Stimulated activated CD4-positive, alpha-beta T cell treated with anti-CD3 and anti-CD28 coated beads, Interleukin-12 subunit alpha, Interleukin-12 subunit beta, amount 100 ng/mL, for 48 hours (primary cell): ENCODE results near the gene EPB41L4B.

Experiments
- DNase-seq, 3 donors: peaks; one replicate each; pipeline ENCODE4 v3.0.0-alpha.2; 2020; ENCODE audit warnings: low read depth in 2 of 3, low spot score in 1 of 3

The EPB41L4B gene

DNA sequence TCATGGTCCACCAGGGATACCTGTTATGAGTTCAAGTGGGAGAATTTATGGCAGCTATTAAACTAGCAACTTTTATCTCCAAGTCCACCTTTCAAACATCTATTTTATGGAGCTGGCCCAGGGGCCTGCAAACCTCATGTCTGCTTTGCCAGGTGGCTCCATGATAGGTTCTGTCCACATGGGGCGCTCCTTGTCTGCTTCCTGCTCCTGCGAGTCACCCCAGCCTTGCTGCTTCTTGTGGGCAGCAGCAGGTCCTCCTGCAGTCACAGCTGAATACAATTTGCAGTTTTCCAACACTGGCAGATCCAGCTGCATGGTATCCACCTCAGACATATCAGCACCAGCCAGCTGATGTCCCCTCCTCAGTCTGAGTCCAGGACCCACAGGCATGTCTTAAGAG, 114.2 kb downstream of the EPB41L4B start:
- no peak for DNase-seq

DNA sequence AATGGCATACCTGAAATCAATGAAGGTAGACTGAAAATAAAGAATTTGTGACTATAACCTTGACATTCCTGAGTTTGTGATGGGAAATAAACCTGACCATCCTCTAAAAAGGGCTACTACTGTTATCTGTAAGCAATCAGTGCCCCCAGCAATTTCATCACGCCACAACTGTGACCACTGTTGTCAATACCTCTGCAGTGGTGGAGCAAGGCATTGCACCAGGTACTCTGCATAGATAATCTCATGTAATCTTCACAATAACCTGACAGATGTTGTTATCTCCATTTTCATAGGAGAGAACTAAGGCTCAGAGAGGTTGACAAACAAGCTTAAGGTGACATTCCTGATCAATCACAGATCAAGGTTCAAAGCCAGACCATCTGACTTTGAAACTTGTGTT, 115.3 kb downstream of the EPB41L4B start:
- no peak for DNase-seq

DNA sequence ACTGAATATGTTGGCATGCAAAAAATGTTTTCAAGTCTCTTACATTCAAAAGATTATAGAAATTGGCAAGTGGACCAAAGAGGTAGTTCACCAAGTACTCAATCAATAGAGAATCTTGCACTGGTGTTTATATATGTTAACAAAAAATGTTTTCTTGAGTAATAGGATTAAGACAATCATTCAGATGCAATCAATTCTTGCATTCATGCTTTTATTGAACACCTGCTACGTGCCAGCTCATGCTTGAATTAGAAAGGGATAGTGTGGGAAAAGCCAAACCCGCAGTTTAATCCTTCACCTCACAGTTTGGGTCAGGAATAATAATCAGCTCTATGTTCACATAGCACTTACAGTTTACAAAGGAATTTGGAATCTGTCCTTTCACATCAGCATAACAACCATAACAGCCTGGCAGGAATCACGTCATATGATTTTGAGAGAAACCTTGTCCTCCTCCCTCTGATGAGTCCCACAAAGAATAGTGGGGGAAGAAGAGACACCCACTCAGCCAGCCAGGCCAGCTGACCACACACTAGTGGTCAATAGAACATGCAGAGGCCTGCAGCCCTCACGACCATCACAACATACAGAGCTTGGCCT, 117.0 kb downstream of the EPB41L4B start:
- no peak for DNase-seq

DNA sequence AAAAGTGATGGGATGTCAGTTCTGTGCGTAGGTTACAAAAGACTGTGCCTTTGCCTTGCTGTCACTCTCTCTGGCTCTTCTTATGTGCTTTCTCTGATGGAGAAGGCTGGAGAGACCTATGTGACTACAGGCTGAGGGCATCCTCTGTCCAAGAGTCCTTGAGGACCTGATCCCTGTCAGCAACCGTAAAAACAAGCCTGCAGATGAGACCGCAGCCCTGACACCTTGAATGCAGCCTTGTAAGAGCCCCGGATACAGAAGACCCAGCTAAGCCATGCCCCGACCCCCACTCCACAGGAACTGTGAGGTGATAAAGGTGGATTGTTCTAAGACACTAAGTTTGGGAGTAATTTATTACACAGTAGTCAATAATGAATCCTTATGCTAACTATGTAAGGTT, 121.2 kb downstream of the EPB41L4B start:
- DNase-seq = no peak

DNA sequence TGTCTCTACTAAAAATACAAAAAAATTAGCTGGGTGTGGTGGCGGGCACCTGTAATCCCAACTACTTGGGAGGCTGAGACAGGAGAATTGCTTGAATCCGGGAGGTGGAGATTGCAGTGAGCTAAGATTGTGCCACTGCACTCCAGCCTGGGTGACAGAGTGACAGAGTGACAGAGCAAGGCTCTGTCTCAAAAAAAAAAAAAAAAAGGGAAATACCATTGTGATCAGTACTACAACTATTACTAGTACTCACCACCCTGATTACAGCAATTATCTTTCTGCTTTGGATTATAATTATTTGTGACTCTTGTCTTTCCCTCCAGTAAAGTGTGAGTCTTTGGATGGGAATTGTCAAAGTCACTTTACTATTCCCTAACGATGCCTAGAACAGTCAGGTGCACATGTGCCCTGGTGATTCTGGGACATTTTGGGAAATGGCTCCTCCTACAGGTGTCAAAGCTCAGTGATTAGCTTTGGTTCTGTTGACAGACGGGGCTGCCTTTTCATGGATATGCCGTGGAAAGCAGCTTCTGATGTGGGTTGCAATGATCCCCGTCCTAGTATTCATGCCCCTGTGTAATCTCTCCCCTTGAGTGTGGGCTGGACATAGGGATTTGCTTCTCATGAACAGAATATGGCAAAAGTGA, 122.0 kb downstream of the EPB41L4B start:
- DNase-seq = no peak

DNA sequence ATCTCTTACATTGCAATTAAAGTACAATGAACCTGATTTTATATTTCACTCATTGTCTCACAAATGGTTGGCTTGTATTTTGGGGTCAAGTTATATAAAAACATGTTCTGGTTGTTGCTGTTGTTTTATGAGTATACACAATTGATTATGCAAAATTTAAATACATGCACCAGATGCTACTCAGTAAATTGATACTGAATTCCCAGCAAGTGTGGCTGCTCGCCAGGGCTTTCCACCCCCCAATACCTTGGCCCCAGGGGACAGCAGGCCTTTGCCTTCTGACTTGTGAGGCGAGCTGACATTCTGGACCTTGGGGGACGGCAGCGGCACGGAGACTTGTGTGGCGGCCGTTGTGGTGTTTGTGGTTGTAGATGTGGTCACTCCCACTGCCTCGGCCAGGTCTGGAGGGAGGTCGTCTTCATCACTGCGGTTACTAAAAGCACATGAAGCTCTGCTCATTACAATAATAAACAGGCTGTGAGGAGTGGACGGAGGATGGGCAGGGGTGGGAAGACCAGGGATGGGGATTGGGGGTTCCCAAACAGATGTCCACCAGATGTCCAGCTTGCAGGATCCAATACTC, 126.8 kb downstream of the EPB41L4B start:
- no peak for DNase-seq

DNA sequence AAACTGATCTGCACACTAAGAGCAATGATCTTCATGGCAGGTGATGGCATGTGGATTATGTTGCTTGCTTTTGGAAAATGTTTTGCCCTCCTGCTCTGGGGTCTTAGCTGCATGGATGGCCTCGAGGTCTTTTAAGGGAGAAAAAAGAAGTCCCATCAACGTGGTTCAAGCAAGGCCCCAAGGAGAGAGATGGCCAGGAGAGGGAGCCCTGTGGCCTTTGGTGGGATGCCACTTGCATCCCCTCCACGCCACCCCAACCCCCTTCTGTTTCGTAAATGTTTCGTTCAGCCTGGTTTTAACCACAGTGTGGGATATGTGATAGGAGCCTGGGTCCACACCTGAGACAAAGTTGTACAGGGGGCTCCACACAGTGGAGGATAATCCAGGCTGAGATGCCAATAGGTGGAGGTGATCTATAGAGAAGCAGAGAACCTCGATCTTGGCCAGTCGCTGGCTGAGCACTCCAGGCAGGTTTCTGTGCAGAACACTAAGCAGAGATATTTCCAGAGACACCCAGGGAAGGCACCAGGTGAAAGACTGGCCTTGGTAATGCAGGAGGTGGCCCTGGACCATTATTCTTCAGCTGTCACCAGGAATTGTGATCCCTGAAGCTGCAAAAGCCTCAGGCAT, 128.0 kb downstream of the EPB41L4B start:
- no peak for DNase-seq

DNA sequence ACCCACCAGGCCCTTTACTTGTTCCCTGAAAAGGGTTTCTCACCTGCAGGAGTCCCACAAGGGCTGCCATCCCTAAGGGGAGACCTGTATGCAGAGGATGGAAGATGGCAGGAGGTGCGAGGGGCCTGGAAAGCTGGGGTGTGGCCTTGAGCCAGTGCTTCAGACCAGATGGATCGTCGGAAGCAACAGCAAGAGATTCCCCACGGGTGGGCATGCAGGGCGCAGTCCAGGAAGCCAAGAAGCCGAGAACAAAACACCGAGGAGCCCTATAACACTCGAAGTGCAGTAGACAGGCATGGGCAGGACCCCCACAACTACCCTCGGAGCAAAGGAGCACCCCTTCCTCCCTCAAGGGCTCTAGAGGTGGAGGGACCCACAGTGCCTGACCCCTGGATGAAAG, 129.1 kb downstream of the EPB41L4B start:
- no peak for DNase-seq

DNA sequence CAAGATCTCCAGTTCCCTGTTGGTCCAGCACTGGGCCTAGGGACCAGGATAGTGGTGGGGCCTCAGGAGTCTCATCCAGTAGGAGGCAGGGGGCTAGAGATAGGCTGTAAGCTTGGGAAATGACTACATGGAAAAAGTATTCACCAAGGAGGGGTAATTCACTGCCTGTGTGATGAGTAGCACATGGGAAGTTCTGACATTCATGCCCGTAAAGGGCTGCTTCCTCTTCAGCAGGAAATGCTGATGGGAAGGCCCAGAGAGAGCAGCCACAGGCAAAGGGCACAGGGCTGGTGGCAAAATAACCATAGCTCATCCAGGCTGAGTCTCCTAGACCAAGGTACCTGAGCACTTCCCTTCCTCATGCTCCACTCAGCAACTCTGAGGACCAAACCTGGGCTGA, 130.7 kb downstream of the EPB41L4B start:
- no peak for DNase-seq

DNA sequence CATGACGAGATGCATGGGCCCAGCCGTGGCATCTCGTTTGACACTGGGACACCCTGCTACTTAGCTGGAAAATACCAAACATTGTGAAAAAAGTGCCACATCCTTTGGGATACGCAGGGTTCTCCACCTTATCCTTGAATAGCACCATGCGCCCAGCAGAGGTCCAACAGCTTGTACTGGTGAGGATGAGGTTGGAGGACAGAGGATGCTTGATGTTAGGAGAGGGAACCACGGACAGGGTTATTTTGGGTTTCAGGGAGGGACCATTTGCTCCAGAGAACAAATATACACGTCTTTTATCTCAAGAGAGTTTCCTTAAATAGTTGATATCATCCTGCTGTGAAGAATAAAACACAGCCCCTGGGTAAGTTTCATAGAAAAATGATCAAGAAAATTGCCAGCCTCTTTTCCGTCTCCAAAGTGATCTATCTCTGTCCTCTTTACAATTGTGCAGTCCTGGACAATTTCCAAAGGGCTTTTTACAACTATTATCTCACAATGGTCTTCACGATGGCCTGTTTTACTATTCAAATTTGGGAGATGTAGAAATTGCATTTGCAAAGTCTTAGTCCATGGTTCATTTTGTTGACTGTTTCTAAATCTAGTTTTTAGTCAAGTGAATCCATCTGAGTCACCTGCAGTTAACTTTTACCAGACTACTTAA, 133.9 kb downstream of the EPB41L4B start:
- no peak for DNase-seq

DNA sequence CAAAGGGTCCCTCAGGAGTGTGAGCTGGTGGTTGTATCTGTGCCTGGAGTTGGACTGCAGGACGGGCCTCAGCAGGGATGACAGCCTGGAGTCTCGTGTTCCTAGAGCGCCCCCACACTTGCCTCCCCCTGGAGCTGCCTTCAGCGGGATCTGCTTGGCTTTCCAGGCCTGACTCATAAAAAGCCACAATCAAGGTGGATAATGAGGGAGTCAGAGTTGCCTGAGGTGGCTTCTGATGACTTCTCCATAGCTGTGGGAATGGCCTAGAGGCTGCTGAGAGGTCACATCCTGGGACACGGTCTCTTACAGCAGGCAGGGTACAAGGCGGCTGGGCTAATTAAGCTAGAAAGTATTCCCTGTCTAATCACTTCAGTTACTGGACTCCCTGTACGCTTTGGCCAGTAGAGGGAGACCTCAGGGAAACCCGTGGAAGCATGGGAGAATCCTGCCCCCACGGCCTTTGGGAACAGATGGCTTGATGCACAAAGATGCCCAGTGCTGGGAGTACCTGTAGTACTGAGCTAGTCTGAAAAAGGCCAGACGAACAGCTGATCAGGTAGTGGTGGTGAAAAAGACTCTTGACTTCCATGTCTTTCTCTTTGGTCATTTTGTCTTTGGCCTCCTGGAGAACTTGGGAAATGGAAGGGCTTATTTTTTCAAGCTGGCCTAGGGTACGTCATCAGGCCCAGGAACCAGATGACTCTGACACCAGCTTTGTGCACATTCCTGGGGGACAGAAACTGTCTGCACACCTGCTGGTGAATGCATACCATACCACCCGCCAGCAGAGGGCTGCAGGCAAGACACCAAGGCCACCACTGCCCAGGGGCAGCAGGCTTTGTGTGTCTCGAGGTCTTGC, 137.7 kb downstream of the EPB41L4B start:
- peak in 1 of 3 donors; percentile 7 for DNase-seq

DNA sequence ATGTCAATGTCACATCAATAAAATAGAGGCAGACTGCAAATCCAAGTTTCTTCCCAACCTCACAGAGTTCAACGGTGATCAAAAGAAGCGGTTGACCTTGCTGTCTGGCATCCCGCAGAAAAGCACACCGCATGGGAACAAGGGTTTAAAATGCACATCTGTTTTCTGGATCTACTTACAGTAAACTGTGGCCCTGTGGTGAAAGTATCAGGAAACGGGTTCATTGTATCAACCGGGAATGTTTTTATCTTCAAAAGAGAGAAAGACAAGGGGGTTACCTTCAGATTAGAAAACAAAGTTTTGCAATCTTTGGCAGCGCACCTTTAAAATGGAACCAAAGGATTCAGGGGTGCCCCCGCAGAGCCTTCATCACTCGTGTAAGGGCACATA, 138.3 kb downstream of the EPB41L4B start:
- DNase-seq = no peak

DNA sequence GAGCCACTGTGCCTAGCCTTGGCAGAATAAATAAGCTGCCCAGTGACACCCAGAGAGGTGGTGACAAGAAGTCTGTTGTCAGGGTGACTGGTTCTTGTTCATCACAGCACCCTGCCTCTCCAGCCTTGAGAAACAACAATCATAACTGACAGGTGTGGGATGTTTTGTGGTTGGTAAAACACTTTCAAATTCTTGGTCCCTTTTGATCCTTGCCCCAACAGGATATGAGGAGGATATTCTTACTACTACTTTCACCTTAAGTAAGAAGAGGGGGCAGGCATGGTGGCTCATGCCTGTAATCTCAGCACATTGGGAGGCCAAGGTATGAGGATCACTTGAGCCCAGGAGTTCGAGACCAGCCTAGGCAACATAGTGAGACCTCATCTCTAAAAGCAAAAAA, 139.6 kb downstream of the EPB41L4B start:
- DNase-seq = peak; percentile 22 to 48 (median 37)

DNA sequence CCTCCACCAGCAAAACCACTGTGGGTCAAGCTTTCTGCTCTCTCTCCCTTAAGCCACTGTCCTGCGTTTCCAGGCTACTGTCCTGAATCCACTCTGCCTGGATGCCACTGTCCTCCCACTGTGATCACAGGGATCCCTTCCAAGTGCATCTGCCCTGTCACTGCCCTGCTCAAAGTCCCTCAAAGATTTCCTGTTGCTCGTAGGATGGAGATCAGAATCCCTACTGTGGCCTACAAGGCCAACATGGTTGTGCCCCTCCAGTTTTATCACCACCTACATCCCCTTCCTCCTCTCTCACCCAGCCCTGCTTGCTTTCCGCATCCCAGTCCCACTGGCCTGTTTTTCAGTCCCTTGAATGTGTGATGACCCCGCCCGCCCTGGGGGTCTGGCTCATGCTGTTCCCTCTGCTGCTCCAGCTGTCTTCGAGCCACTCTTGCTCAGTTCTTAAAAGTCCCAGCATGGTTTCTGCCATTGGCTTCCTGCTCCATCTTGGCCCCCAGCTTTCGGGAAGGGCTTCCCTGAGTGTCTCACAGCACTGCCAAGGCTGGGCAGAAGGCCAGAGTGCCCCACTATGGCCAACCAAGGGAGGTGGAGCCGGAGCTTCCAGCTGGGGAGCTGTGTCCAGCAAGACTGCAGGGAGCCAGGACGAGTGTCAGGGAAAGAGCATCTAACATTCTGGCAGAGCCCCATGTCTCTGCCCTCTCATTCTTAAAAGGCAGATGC, 140.9 kb downstream of the EPB41L4B start:
- DNase-seq = no peak

DNA sequence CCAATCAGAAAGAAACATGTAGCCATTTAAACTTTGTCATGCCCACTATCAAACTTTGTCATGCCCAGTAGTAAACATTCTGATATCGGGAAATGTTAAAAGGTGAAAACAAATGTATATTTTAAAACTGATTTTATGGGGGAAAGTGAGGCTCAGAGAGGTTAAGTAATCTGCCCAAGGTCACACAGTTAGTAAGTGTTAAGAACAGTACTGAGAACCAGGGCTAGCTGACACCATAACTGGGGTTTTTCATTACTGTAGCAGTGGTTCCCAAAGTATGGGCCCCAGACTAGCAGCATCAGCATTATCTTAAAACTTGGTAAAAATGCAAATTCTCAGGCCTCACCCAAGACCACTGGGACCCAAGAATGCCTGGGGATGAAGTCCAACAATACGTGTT, 143.9 kb downstream of the EPB41L4B start:
- DNase-seq = no peak

DNA sequence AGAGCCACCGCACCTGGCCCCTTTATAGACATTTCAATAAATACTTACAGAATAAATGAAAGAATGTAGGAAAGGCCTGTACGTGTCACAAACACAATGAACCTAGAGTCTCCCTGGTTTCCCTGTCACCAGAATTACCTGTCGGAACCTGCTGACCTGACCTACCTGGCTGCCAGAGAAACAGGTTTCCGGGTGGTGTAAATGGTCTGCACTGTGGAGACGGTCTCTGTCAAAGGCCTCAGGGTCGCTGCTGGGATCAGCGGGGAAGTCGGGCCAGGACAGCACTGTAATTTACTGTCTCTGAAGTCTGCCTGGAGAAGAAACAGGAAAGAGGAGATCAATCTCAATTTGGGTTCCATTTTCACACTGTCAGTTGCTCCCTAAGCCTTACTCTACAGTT, 144.5 kb downstream of the EPB41L4B start:
- no peak for DNase-seq

DNA sequence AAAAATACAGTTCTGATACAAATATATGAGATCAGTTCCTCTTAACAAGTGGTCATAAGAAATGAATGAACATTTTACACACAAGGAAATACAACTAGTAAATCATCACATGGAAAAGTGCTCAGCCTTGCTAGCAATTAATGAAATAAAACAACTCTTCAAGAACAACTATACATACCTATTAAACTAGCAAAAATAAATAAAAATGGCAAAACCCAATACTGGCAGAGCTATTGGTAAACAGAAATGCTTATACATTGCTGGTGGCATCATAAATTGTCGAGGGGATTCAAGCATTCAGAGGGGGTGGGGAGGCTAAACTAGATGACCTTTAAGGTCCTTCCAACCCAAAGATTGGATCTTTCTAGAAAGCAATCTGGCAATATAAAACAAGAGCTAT, 147.9 kb downstream of the EPB41L4B start:
- no peak for DNase-seq

DNA sequence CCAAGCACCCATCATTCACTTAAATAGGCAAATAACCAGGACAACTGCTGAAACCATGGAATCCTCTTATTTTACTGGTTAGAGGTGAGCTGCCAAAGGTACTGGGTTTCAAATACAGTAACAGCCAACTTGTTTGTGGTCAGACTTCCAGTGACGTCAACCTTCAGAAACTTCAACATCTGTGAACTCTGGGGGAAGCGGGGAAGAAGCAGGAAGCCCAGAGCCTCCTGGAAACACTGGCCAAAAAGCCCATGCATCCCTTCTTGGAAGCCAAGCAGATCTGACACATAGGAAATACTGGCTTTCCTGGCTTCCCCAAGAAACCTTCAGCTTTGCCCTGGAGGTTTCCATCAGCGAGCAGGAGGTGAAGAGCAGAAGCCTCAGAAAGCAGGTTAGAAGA, 148.9 kb downstream of the EPB41L4B start:
- DNase-seq = no peak

DNA sequence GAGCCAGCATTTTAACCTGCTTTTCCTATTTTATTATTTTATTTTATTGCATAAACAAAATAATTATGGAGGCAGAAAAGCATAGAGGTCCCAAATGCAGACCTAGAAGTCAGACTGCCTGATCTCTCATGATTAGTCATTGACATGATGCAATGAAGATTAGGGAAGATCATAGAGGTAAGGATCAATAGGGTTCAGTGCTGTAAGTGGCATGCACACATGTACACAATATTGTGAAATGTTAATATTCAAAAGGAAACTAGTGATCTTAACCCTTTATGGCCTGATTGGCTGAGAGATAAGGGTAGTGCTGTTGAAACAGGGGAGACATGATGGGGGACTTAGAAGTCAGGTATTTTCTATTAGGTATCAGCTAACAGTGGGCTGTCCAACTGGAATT, 152.7 kb downstream of the EPB41L4B start:
- DNase-seq = no peak

DNA sequence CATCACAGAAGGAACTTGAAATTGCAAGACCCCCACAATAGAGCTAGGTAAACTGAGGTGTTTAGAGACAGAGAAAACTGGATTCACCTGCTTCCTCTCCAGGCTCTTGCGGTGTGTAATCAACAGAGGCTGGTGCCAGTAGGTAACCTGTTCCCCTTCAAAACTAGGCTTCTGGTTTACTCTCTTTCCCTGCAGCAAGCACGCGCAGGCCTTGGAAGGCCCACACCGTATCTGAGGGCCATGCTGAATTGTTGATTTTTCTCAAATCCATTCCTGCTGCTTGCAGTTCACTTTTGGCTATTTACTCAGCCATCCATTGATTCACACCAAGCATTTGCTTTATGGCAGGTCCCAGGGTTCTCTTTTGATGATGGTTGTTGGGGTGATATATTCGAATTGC, 153.1 kb downstream of the EPB41L4B start:
- no peak for DNase-seq
